Stomach (tissue), 4 donors: ENCODE results near the gene RCCD1.
"Not testable (repeated sequence)": the region's sequence is repeated elsewhere in the genome, so short reads cannot be mapped to it uniquely, and the experiment has no call there.

Experiments
- CTCF ChIP-seq, 7 experiments: fragments of 450-650 bp in 4 of 7; fragments of 200-600 bp in 3 of 7; sonication (generic) in 3 of 7; IDR thresholded peaks; one replicate each; pipeline ENCODE4 v1.5.1; 2016 to 2019; ENCODE audit warnings: antibody characterized with exemption in 7 of 7, control low read depth in 2 of 7, mild to moderate bottlenecking in 1 of 7
- EP300 ChIP-seq: sonication (generic); formaldehyde crosslinking; IDR thresholded peaks from one replicate; pipeline ENCODE4 v1.6.1; 2017; ENCODE audit warnings: antibody characterized with exemption
- POLR2A ChIP-seq, 4 donors: fragments of 450-650 bp; IDR thresholded peaks; one replicate each; pipeline ENCODE4 v1.6.1; 2016; ENCODE audit warnings: antibody characterized with exemption in 4 of 4, control low read depth in 2 of 4, mild to moderate bottlenecking in 1 of 4, moderate library complexity in 1 of 4
- POLR2AphosphoS5 ChIP-seq, 3 donors: sonication (generic); formaldehyde crosslinking; IDR thresholded peaks; one replicate each; pipeline ENCODE4 v1.6.1; 2016; ENCODE audit warnings: antibody characterized with exemption in 3 of 3

- not testable (repeated sequence) for TF ChIP-seq CTCF (IDR thresholded peaks at IDR 0.05); POLR2A (IDR thresholded peaks at IDR 0.05); EP300; POLR2AphosphoS5 (IDR thresholded peaks at IDR 0.05)
Observed at GRCh38 chr15:90928106-90928505, 26.6 kb upstream of the RCCD1 start.
